Measurements from ENCODE around the gene JAKMIP1. TPM values are rescaled to one million over a fixed set of nuclear protein-coding genes. Genes with fewer than 3 reads are reported as not detected.

The JAKMIP1 gene
- total RNA-seq, 4 donors from 2014 or later, result 1.2 to 6.6 TPM; not detected in 2

- no peaks in the 10 kb centered on the region for H3K36me3 ChIP-seq
- peak in 1 of 3 donors; percentile 24 for DNase-seq
- H3K4me3 ChIP-seq, result no peak overlapping the region
- no peaks in the 10 kb centered on the region for H3K27me3 ChIP-seq
- no peak overlapping the region for H3K27ac ChIP-seq
- no peaks in the 10 kb centered on the region for H3K9me3 ChIP-seq
- H3K4me1 ChIP-seq, result no peaks in the 10 kb centered on the region
- no peak for TF ChIP-seq POLR2A (IDR thresholded peaks at IDR 0.05)
- TF ChIP-seq, protein P1, sequence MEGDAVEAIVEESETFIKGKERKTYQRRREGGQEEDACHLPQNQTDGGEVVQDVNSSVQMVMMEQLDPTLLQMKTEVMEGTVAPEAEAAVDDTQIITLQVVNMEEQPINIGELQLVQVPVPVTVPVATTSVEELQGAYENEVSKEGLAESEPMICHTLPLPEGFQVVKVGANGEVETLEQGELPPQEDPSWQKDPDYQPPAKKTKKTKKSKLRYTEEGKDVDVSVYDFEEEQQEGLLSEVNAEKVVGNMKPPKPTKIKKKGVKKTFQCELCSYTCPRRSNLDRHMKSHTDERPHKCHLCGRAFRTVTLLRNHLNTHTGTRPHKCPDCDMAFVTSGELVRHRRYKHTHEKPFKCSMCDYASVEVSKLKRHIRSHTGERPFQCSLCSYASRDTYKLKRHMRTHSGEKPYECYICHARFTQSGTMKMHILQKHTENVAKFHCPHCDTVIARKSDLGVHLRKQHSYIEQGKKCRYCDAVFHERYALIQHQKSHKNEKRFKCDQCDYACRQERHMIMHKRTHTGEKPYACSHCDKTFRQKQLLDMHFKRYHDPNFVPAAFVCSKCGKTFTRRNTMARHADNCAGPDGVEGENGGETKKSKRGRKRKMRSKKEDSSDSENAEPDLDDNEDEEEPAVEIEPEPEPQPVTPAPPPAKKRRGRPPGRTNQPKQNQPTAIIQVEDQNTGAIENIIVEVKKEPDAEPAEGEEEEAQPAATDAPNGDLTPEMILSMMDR (IDR thresholded peaks at IDR 0.05), result no peak
Measured at GRCh38 chr4:6046526-6047129, 153.7 kb downstream of the JAKMIP1 start.

GRCh38 chr4:6044805-6045204, 155.5 kb downstream of the JAKMIP1 start:
- H3K4me1 ChIP-seq, result no peaks in the 10 kb centered on the region
- H3K27ac ChIP-seq, result no peak overlapping the region
- no peaks in the 10 kb centered on the region for H3K36me3 ChIP-seq
- H3K27me3 ChIP-seq, result no peaks in the 10 kb centered on the region
- no peak for DNase-seq
- TF ChIP-seq, protein P1 (IDR thresholded peaks at IDR 0.05), result no peak
- TF ChIP-seq POLR2A (IDR thresholded peaks at IDR 0.05), result no peak
- H3K4me3 ChIP-seq, result no peak overlapping the region
- H3K9me3 ChIP-seq, result no peaks in the 10 kb centered on the region

- Histone ChIP-seq H3K36me3 (no peaks in the 10 kb centered on the region), H3K9me3 (no peaks in the 10 kb centered on the region), H3K4me3 (no peak overlapping the region), H3K27ac (no peak overlapping the region), H3K4me1 (no peaks in the 10 kb centered on the region), H3K27me3 (no peaks in the 10 kb centered on the region)
- TF ChIP-seq, protein P1 (IDR thresholded peaks at IDR 0.05), result no peak
- no peak for TF ChIP-seq POLR2A (IDR thresholded peaks at IDR 0.05)
- peak in 1 of 3 donors; percentile 19 for DNase-seq
Measured at GRCh38 chr4:6044276-6044675, 156.1 kb downstream of the JAKMIP1 start.

DNA sequence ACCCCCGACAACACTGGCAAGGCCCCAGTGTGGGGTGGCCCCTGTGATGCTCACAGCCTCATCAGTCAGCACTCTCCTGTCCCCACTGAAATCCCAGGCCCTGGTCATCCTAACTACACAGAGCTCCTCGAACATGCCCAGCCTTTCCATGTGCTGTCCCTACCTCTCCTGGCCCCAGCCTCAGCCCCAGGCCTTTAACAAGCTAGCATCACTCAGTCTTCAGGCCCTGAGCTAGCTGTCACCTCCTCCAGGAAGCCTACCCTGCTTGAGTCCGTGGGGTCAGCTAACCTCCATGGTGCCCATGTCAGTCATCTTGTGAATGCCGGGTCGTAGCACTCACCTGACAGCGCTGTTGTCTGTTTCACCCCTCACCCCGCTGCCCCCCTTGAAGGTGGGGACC, 156.5 kb downstream of the JAKMIP1 start:
- no peaks in the 10 kb centered on the region for H3K27me3 ChIP-seq
- TF ChIP-seq, protein P1 (IDR thresholded peaks at IDR 0.05), result no peak
- no peak for TF ChIP-seq POLR2A (IDR thresholded peaks at IDR 0.05)
- no peak for DNase-seq
- no peak overlapping the region for H3K27ac ChIP-seq
- no peak overlapping the region for H3K4me3 ChIP-seq
- no peaks in the 10 kb centered on the region for H3K9me3 ChIP-seq
- no peaks in the 10 kb centered on the region for H3K36me3 ChIP-seq
- no peaks in the 10 kb centered on the region for H3K4me1 ChIP-seq

GRCh38 chr4:6043188-6043587, 157.2 kb downstream of the JAKMIP1 start:
- no peak overlapping the region for H3K27ac ChIP-seq
- H3K4me3 ChIP-seq, result no peak overlapping the region
- TF ChIP-seq, protein P1 (IDR thresholded peaks at IDR 0.05), result no peak
- TF ChIP-seq POLR2A (IDR thresholded peaks at IDR 0.05), result no peak
- no peaks in the 10 kb centered on the region for H3K4me1 ChIP-seq
- no peaks in the 10 kb centered on the region for H3K9me3 ChIP-seq
- no peak for DNase-seq
- H3K27me3 ChIP-seq, result no peaks in the 10 kb centered on the region
- no peaks in the 10 kb centered on the region for H3K36me3 ChIP-seq
